GM12878 (cell line): ENCODE data around the gene CSK. TPM values are rescaled to one million over a fixed set of nuclear protein-coding genes. Genes with fewer than 3 reads are reported as not detected.

Experiments used
- ATAC-seq: fragments of 200-7000 bp; cut with Tn5 transposase; 3 replicates; pipeline ENCODE4 v1.9.1; 2020; ENCODE audit warnings: mild to moderate bottlenecking, moderate library complexity
- BruUV-seq: library from RNA; stranded (reverse); fragments of 400-500 nt; replicated peaks from 2 replicates; lab custom pipeline; 2021; lab: Mats Ljungman, UMichigan
- CTCF ChIA-PET: fragments of 300-600 bp; sonication (Branson Sonifier 250); formaldehyde crosslinking; extraction: SDS; loops from one replicate; lab custom pipeline; 2021; ENCODE audit warnings: inconsistent platforms; lab: Yijun Ruan, JAX
- POLR2A ChIA-PET: fragments of 350-600 bp; formaldehyde crosslinking; extraction: SDS; loops from one replicate; lab custom pipeline; 2021; ENCODE audit warnings: inconsistent platforms; lab: Charles Lee
- RAD21 ChIA-PET: fragments of 300-600 bp; sonication (Branson Sonifier 250); formaldehyde crosslinking; loops from one replicate; lab custom pipeline; 2023; ENCODE audit warnings: antibody characterized with exemption; ENCODE audit not compliant: unreplicated experiment; lab: Charles Lee
- SMC1A ChIA-PET: fragments of 300-600 bp; sonication (Branson Sonifier 250); formaldehyde crosslinking; loops from one replicate; lab custom pipeline; 2023; ENCODE audit not compliant: unreplicated experiment, uncharacterized antibody; lab: Charles Lee
- DNase-seq: peaks from one replicate; pipeline ENCODE4 v3.0.0-alpha.2; 2011; ENCODE audit warnings: low read depth, low spot score
- FAIRE-seq: peaks from 3 replicates; lab custom pipeline; 2011; peaks lifted over from hg19 to GRCh38; lab: Jason Lieb, UNC
- H2AFZ ChIP-seq: 2 replicates; pipeline ENCODE4 v1.6.0; 2011; ENCODE audit warnings: low read depth, low read length, control low read depth; ENCODE audit not compliant: control insufficient read depth
- H3K27ac ChIP-seq: 2 replicates; pipeline ENCODE4 v1.5.1; 2011; ENCODE audit warnings: control low read depth; ENCODE audit not compliant: control insufficient read depth, insufficient read depth
- H3K27me3 ChIP-seq, 2 experiments: replicated peaks in 1 of 2; 2 replicates each; pipeline versions ENCODE4 v1.6.0 to v1.6.1; 2011; ENCODE audit warnings: low read length in 1 of 2; ENCODE audit not compliant: control insufficient read depth in 2 of 2, insufficient read depth in 2 of 2
- H3K36me3 ChIP-seq, 2 experiments: 2 replicates each; pipeline ENCODE4 v1.5.1; 2011; ENCODE audit warnings: low read length in 1 of 2; ENCODE audit not compliant: control insufficient read depth in 2 of 2, insufficient read depth in 2 of 2
- H3K4me1 ChIP-seq: 2 replicates; pipeline ENCODE4 v1.6.1; 2011; ENCODE audit warnings: mild to moderate bottlenecking, low read length, moderate library complexity, mixed read lengths; ENCODE audit not compliant: control insufficient read depth, insufficient read depth
- H3K4me2 ChIP-seq: 2 replicates; pipeline ENCODE4 v1.6.0; 2011; ENCODE audit warnings: control low read depth; ENCODE audit not compliant: control insufficient read depth, insufficient read depth
- H3K4me3 ChIP-seq: fragments of 200-600 bp; sonication (generic); 2 replicates; pipeline ENCODE4 v1.5.1; 2016
- H3K79me2 ChIP-seq: 2 replicates; pipeline ENCODE4 v1.6.0; 2011; ENCODE audit warnings: low read length; ENCODE audit not compliant: control insufficient read depth, insufficient read depth
- H3K9ac ChIP-seq: 2 replicates; pipeline ENCODE4 v1.8.0; 2011; ENCODE audit warnings: low read length, control low read depth, mixed read lengths; ENCODE audit not compliant: control insufficient read depth, insufficient read depth
- H3K9me3 ChIP-seq: replicated peaks from 3 replicates; pipeline ENCODE4 v1.5.1; 2011; ENCODE audit warnings: mild to moderate bottlenecking, low read length; ENCODE audit not compliant: control insufficient read depth, insufficient read depth
- H4K20me1 ChIP-seq: 2 replicates; pipeline ENCODE4 v1.6.0; 2011; ENCODE audit not compliant: control insufficient read depth, insufficient read depth
- CHD2 ChIP-seq: IDR thresholded peaks from 2 replicates; pipeline ENCODE4 v1.6.1; 2011; ENCODE audit warnings: low read depth, low read length, improper control_type of control experiment, borderline replicate concordance
- CREB1 ChIP-seq: IDR thresholded peaks from 2 replicates; pipeline ENCODE4 v1.6.1; 2012; ENCODE audit warnings: low read depth, mild to moderate bottlenecking, inconsistent platforms
- HDGF ChIP-seq: fragments of 450-650 bp; IDR thresholded peaks from 2 replicates; pipeline ENCODE4 v1.6.1; 2016; ENCODE audit warnings: antibody characterized with exemption
- IKZF1 ChIP-seq: fragments of 450-650 bp; conservative IDR thresholded peaks from 2 replicates; pipeline ENCODE4 v1.6.1; 2017; ENCODE audit warnings: antibody characterized with exemption, mild to moderate bottlenecking
- IKZF2 ChIP-seq, 2 experiments: fragments of 450-650 bp; IDR thresholded peaks; 2 replicates each; pipeline ENCODE4 v1.6.1; 2017; ENCODE audit warnings: mild to moderate bottlenecking in 2 of 2, moderate library complexity in 2 of 2
- KLF5 ChIP-seq: fragments of 450-650 bp; IDR thresholded peaks from 2 replicates; pipeline ENCODE4 v1.6.1; 2014; ENCODE audit warnings: mild to moderate bottlenecking; ENCODE audit not compliant: partially characterized antibody
- MYB ChIP-seq: fragments of 150-350 bp; IDR thresholded peaks from 2 replicates; pipeline ENCODE4 v1.6.1; 2014; ENCODE audit warnings: mild to moderate bottlenecking, low read depth, low read length, borderline replicate concordance
- NFIC ChIP-seq: IDR thresholded peaks from 2 replicates; pipeline ENCODE4 v1.6.1; 2012; ENCODE audit warnings: low read depth, mild to moderate bottlenecking, inconsistent platforms, low read length, moderate library complexity
- NR2C1 ChIP-seq: fragments of 450-650 bp; IDR thresholded peaks from 2 replicates; pipeline ENCODE4 v1.6.1; 2017; ENCODE audit warnings: antibody characterized with exemption, mild to moderate bottlenecking, moderate library complexity
- POLR2A ChIP-seq: IDR thresholded peaks from 2 replicates; pipeline ENCODE4 v1.6.1; 2011; ENCODE audit warnings: low read depth, mild to moderate bottlenecking, low read length
- RELA ChIP-seq: fragments of 450-650 bp; IDR thresholded peaks from 2 replicates; pipeline ENCODE4 v1.8.0; 2014; ENCODE audit warnings: borderline replicate concordance; ENCODE audit not compliant: partially characterized antibody
- TAF1 ChIP-seq: IDR thresholded peaks from 2 replicates; pipeline ENCODE4 v1.6.1; 2011; ENCODE audit warnings: mild to moderate bottlenecking, low read depth, low read length, borderline replicate concordance
- TBL1XR1 ChIP-seq: IDR thresholded peaks from 2 replicates; pipeline ENCODE4 v1.6.1; 2012; ENCODE audit warnings: low read depth, low read length, improper control_type of control experiment
- ZNF207 ChIP-seq: fragments of 450-650 bp; IDR thresholded peaks from 2 replicates; pipeline ENCODE4 v1.6.1; 2014; ENCODE audit warnings: antibody characterized with exemption, mild to moderate bottlenecking, borderline replicate concordance
- ZNF24 ChIP-seq: fragments of 450-650 bp; IDR thresholded peaks from 2 replicates; pipeline ENCODE4 v1.6.1; 2017; ENCODE audit warnings: antibody characterized with exemption, mild to moderate bottlenecking
- ZZZ3 ChIP-seq: IDR thresholded peaks from 2 replicates; pipeline ENCODE4 v1.6.1; 2011; ENCODE audit warnings: low read depth; ENCODE audit not compliant: control insufficient read depth, insufficient read length
- WGBS: methylation state at CpG from one replicate; pipeline ENCODE4 v1.1.6; 2016; ENCODE audit warnings: low lambda C conversion rate; ENCODE audit not compliant: insufficient replicate concordance, insufficient coverage; ENCODE audit errors: missing lambda C conversion rate; 5-methylcytosine and 5-hydroxymethylcytosine counted together
- in situ Hi-C: fragments of 300-500 bp; cut with MboI; formaldehyde crosslinking; loops from 9 replicates; pipeline ENCODE4 v1.14.3; 2018; ENCODE audit warnings: mixed read lengths
- intact Hi-C: fragments of 100-400 bp; cut with micrococcal nuclease; formaldehyde crosslinking; loops from one replicate; pipeline ENCODE4 v1.14.2; 2022; ENCODE audit not compliant: unreplicated experiment
- polyA plus RNA-seq, 11 experiments: library from polyadenylated mRNA; depleted of rRNA in 4 of 11; unstranded in 6 of 11; stranded (reverse) in 5 of 11; fragments of >200 nt; fragmentation: Nextera tagmentation in 4 of 11; fragmentation: Illumina TruSeq in 1 of 11; extraction: Ambion mirVana in 4 of 11; extraction: Trizol in 1 of 11; gene quantifications; 1 replicate in 1 of 11; 2 replicates in 10 of 11; pipeline versions ENCODE4 v1.2.1 to v1.2.3, GENCODE V29; 2011 to 2016; ENCODE audit warnings: inconsistent platforms in 2 of 11, missing spikeins in 2 of 11, low read depth in 1 of 11
- total RNA-seq, 4 experiments: library from RNA; depleted of rRNA in 3 of 4; stranded (reverse); fragments of >200 nt in 3 of 4; fragmentation: Illumina TruSeq in 1 of 4; extraction: Trizol in 1 of 4; gene quantifications; 2 replicates each; pipeline versions ENCODE4 v1.2.1 to v1.2.3, GENCODE V29; 2013 to 2021
- TF ChIP-seq, protein P1 (sequence below): fragments of 450-650 bp; IDR thresholded peaks from 2 replicates; pipeline ENCODE4 v1.6.1; 2017; ENCODE audit warnings: borderline replicate concordance

Gene CSK
- total and polyA plus RNA-seq, 10 of the 15 experiments (the other 5 are each of a cell fraction or from before 2014, with no cell fraction given), result 3.4 to 327 (median 75.8) TPM

DNA sequence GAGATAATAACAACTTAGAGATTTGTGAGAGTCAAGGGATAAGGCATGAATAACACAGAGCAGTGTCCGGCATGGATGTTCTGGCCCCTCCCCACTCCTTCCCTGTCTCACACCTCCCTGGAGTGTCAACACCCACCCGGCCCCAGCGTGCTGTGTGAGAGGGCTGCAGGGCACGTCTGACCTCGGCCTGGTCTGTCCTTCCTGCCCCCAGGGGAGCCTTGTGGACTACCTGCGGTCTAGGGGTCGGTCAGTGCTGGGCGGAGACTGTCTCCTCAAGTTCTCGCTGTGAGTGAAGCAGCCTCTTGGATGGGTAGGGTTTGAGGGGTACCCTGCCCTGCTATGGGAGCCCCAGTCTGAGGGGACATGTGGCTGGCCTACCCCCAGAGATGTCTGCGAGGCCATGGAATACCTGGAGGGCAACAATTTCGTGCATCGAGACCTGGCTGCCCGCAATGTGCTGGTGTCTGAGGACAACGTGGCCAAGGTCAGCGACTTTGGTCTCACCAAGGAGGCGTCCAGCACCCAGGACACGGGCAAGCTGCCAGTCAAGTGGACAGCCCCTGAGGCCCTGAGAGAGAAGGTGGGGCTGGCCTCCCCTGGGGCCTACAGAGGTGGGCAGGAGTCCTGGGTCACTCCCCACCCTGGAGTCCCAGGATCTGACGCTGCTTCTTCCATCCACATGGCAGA is 19.6 kb downstream of the CSK start:
- WGBS, result 84% methylated on average over 18 of the region's 18 CpGs
- TF ChIP-seq POLR2A (peak; percentile 63), IKZF1 (no peak), CREB1 (no peak)
- Histone ChIP-seq H3K4me3 (no peak overlapping the region), H3K27ac (no peak overlapping the region), H3K79me2 (peaks cover 24% of the 10 kb centered on the region), H3K27me3 (no peaks in the 10 kb centered on the region), H3K4me2 (no peak overlapping the region), H3K9me3 (no peaks in the 10 kb centered on the region), H2AFZ (no peak overlapping the region), H3K4me1 (peaks cover 38% of the 10 kb centered on the region), H4K20me1 (peaks cover 6% of the 10 kb centered on the region), H3K9ac (no peak overlapping the region), H3K36me3 (peaks cover 46 to 59% of the 10 kb centered on the region in 2 experiments)
- FAIRE-seq, result no peak
- RAD21 ChIA-PET, result interaction anchor here (3.9 to 22.9 kb wide), 2 partner anchors 22 to 30 kb away, joined by 28 to 1186 read pairs; partner anchors contain the start of gene CSK
- SMC1A ChIA-PET, result interaction anchor here (7.4 to 15.7 kb wide), 2 partner anchors 13 to 25 kb away, joined by 74 to 811 read pairs; partner anchors contain the start of gene CSK
- in situ Hi-C loops (no loop called here), intact Hi-C loops (loop anchor here (5.0 kb wide), 1 partner anchor 41 kb away; the partner anchor contains the start of gene ULK3)
- BruUV-seq, result no TSS peak
- no peak for ATAC-seq
- CTCF ChIA-PET, result interaction anchor here (1.1 to 25.9 kb wide), 5 partner anchors 9 to 101 kb away, joined by 3 to 1288 read pairs (median 26); partner anchors contain the start of gene CSK
- POLR2A ChIA-PET, result interaction anchor here (5.3 kb wide), 1 partner anchor 24 kb away, joined by 42 read pairs; no protein-coding TSS in a partner anchor
- no peak for DNase-seq

DNA sequence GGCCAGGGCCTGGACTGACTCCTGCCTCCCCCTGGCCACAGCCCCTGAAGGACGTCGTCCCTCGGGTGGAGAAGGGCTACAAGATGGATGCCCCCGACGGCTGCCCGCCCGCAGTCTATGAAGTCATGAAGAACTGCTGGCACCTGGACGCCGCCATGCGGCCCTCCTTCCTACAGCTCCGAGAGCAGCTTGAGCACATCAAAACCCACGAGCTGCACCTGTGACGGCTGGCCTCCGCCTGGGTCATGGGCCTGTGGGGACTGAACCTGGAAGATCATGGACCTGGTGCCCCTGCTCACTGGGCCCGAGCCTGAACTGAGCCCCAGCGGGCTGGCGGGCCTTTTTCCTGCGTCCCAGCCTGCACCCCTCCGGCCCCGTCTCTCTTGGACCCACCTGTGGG is 20.4 kb downstream of the CSK start:
- Histone ChIP-seq H3K9ac (no peak overlapping the region), H4K20me1 (peaks cover 6% of the 10 kb centered on the region), H3K9me3 (no peaks in the 10 kb centered on the region), H3K79me2 (peaks cover 18% of the 10 kb centered on the region), H3K4me2 (no peak overlapping the region), H3K27ac (no peak overlapping the region), H3K4me1 (peaks cover 32% of the 10 kb centered on the region), H3K36me3 (peaks cover 46 to 57% of the 10 kb centered on the region in 2 experiments), H3K4me3 (no peak overlapping the region), H3K27me3 (no peaks in the 10 kb centered on the region), H2AFZ (no peak overlapping the region)
- RAD21 ChIA-PET, result interaction anchor here (1.0 to 3.9 kb wide), 3 partner anchors 9 to 79 kb away, joined by 3 to 28 read pairs (median 3); no protein-coding TSS in a partner anchor
- CTCF ChIA-PET, result interaction anchor here (25.9 kb wide), 1 partner anchor 26 kb away, joined by 1288 read pairs; the partner anchor contains the start of gene CSK
- SMC1A ChIA-PET, result no interaction called here
- no peak for FAIRE-seq
- 99% methylated on average over 20 of the region's 20 CpGs for WGBS
- intact Hi-C loops (loop anchor here (5.0 kb wide), 1 partner anchor 40 kb away; the partner anchor contains the start of gene ULK3), in situ Hi-C loops (no loop called here)
- POLR2A ChIA-PET, result no interaction called here
- no peak for ATAC-seq
- DNase-seq, result no peak
- no TSS peak for BruUV-seq
- TF ChIP-seq MYB, result no peak
- no peak for TF ChIP-seq ZNF24
- TF ChIP-seq TAF1, result no peak
- no peak for TF ChIP-seq ZZZ3
- TF ChIP-seq TBL1XR1, result no peak
- TF ChIP-seq IKZF2 (IDR thresholded peaks at IDR 0.05), result no peak
- TF ChIP-seq, protein P1, sequence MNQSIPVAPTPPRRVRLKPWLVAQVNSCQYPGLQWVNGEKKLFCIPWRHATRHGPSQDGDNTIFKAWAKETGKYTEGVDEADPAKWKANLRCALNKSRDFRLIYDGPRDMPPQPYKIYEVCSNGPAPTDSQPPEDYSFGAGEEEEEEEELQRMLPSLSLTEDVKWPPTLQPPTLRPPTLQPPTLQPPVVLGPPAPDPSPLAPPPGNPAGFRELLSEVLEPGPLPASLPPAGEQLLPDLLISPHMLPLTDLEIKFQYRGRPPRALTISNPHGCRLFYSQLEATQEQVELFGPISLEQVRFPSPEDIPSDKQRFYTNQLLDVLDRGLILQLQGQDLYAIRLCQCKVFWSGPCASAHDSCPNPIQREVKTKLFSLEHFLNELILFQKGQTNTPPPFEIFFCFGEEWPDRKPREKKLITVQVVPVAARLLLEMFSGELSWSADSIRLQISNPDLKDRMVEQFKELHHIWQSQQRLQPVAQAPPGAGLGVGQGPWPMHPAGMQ, result no peak
- no peak for TF ChIP-seq KLF5
- no peak for TF ChIP-seq CHD2
- TF ChIP-seq NR2C1, result no peak
- no peak for TF ChIP-seq ZNF207
- TF ChIP-seq NFIC, result no peak
- TF ChIP-seq RELA, result no peak
- no peak for TF ChIP-seq HDGF
